COR-L47 (cell line): ENCODE data around the gene DUSP28.

ENCODE experiments used
- DNase-seq: peaks from one replicate; lab custom pipeline; 2025; lab: John Stamatoyannopoulos, UW

Gene DUSP28

GRCh38 chr2:240586919-240587800 lies 27.0 kb downstream of the DUSP28 start:
- DNase-seq = no peak

- no peak for DNase-seq
Observed at GRCh38 chr2:240588006-240588655, 28.0 kb downstream of the DUSP28 start.

GRCh38 chr2:240588669-240589068 lies 28.5 kb downstream of the DUSP28 start:
- no peak for DNase-seq

- DNase-seq = no peak
Observed at GRCh38 chr2:240589375-240589774, 29.2 kb downstream of the DUSP28 start.

- no peak for DNase-seq
Observed at GRCh38 chr2:240589850-240590525, 29.8 kb downstream of the DUSP28 start.

GRCh38 chr2:240590681-240591111 lies 30.5 kb downstream of the DUSP28 start:
- no peak for DNase-seq

- no peak for DNase-seq
Observed at GRCh38 chr2:240591226-240591625, 31.1 kb downstream of the DUSP28 start.

- DNase-seq = no peak
Observed at GRCh38 chr2:240591784-240592183, 31.6 kb downstream of the DUSP28 start.

GRCh38 chr2:240593026-240593702 lies 33.0 kb downstream of the DUSP28 start:
- DNase-seq = no peak

- DNase-seq = no peak
Observed at GRCh38 chr2:240593703-240594451, 33.7 kb downstream of the DUSP28 start.

- no peak for DNase-seq
Observed at GRCh38 chr2:240594511-240595380, 34.6 kb downstream of the DUSP28 start.

GRCh38 chr2:240595381-240596079 lies 35.4 kb downstream of the DUSP28 start:
- no peak for DNase-seq

- no peak for DNase-seq
Observed at GRCh38 chr2:240596080-240596460, 35.9 kb downstream of the DUSP28 start.

- DNase-seq = no peak
Observed at GRCh38 chr2:240596491-240596931, 36.4 kb downstream of the DUSP28 start.

- no peak for DNase-seq
Observed at GRCh38 chr2:240597054-240597418, 36.9 kb downstream of the DUSP28 start.

GRCh38 chr2:240597419-240598181 lies 37.4 kb downstream of the DUSP28 start:
- no peak for DNase-seq

GRCh38 chr2:240598311-240598911 lies 38.3 kb downstream of the DUSP28 start:
- no peak for DNase-seq

- no peak for DNase-seq
Observed at GRCh38 chr2:240599141-240599583, 39.0 kb downstream of the DUSP28 start.
